Measurements from ENCODE around the gene GDE1.

GRCh38 chr16:19567560-19567959 lies 45.7 kb upstream of the GDE1 start:
- TF ChIP-seq, protein P1, sequence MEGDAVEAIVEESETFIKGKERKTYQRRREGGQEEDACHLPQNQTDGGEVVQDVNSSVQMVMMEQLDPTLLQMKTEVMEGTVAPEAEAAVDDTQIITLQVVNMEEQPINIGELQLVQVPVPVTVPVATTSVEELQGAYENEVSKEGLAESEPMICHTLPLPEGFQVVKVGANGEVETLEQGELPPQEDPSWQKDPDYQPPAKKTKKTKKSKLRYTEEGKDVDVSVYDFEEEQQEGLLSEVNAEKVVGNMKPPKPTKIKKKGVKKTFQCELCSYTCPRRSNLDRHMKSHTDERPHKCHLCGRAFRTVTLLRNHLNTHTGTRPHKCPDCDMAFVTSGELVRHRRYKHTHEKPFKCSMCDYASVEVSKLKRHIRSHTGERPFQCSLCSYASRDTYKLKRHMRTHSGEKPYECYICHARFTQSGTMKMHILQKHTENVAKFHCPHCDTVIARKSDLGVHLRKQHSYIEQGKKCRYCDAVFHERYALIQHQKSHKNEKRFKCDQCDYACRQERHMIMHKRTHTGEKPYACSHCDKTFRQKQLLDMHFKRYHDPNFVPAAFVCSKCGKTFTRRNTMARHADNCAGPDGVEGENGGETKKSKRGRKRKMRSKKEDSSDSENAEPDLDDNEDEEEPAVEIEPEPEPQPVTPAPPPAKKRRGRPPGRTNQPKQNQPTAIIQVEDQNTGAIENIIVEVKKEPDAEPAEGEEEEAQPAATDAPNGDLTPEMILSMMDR (IDR thresholded peaks at IDR 0.05) = no peak
- TF ChIP-seq POLR2A (IDR thresholded peaks at IDR 0.05) = no peak
